Measurements from ENCODE around the gene VPS54. TPM values are rescaled to one million over a fixed set of nuclear protein-coding genes. Genes with fewer than 3 reads are reported as not detected.

Gene VPS54
- polyA plus RNA-seq, 1 donor (not counting 4 experiments of a cell fraction or from before 2014, with no cell fraction given) = 18.2 TPM

- no peaks in the 10 kb centered on the region for H4K20me1 ChIP-seq (ENCODE audit: control insufficient read depth, extremely low read depth, insufficient read depth, low read length)
- FAIRE-seq (no peak), DNase-seq (ENCODE audit: low read depth, low spot score) (no peak)
- no peak overlapping the region for H3K9ac ChIP-seq (ENCODE audit: control insufficient read depth, extremely low read depth, insufficient read depth, low read length)
- no peak overlapping the region for H2AFZ ChIP-seq (ENCODE audit: control insufficient read depth, low read length)
- H3K9me3 ChIP-seq (ENCODE audit: control insufficient read depth, low read depth, low read length) = no peaks in the 10 kb centered on the region
- no peaks in the 10 kb centered on the region for H3K9me1 ChIP-seq (ENCODE audit: control insufficient read depth, extremely low read depth, insufficient read depth, low read length)
- H3K27me3 ChIP-seq (ENCODE audit: control insufficient read depth, extremely low read depth, insufficient read depth, low read length) = no peaks in the 10 kb centered on the region
- TF ChIP-seq EZH2 (IDR thresholded peaks at IDR 0.05; ENCODE audit: low read length) (no peak), CTCF (optimal IDR thresholded peaks at IDR 0.05 in 1 of 3, IDR thresholded peaks at IDR 0.05 in 1 of 3, conservative IDR thresholded peaks at IDR 0.05 in 1 of 3; ENCODE audit: extremely low read depth in 1 of 3, insufficient read depth in 2 of 3, low read length in 3 of 3) (no peak)
- dilution Hi-C loops (cut with MboI; ENCODE audit: extremely low pct_ligation_motif_present, low sequenced_read_pairs) = no loop called here
- H3K27ac ChIP-seq (ENCODE audit: control insufficient read depth, insufficient read depth, low read length) = no peak overlapping the region
- H3K36me3 ChIP-seq (ENCODE audit: control insufficient read depth in 2 of 2, extremely low read depth in 1 of 2, insufficient read depth in 2 of 2, low read length in 2 of 2) = peaks cover under 1 to 2% of the 10 kb centered on the region in 2 experiments
- H3K4me1 ChIP-seq (ENCODE audit: control insufficient read depth, extremely low read depth, insufficient read depth, low read length) = peaks cover 6% of the 10 kb centered on the region
- no peak overlapping the region for H3K4me2 ChIP-seq (ENCODE audit: control insufficient read depth, extremely low read depth, insufficient read depth, low read depth, low read length)
- peaks cover 2% of the 10 kb centered on the region for H3K79me2 ChIP-seq (ENCODE audit: control insufficient read depth, insufficient read depth, low read length)
- no peak overlapping the region for H3K4me3 ChIP-seq (ENCODE audit: control insufficient read depth in 2 of 3, extremely low read depth in 1 of 3, insufficient read depth in 2 of 3, low read depth in 1 of 3, low read length in 3 of 3)
Observed at GRCh38 chr2:63984606-63985359, 34.4 kb downstream of the VPS54 start.

GRCh38 chr2:63983986-63984605 is 35.1 kb downstream of the VPS54 start:
- dilution Hi-C loops (cut with MboI; ENCODE audit: extremely low pct_ligation_motif_present, low sequenced_read_pairs) = no loop called here
- Histone ChIP-seq H3K36me3 (ENCODE audit: control insufficient read depth in 2 of 2, extremely low read depth in 1 of 2, insufficient read depth in 2 of 2, low read length in 2 of 2) (peaks cover 3 to 4% of the 10 kb centered on the region in 2 experiments), H3K9ac (ENCODE audit: control insufficient read depth, extremely low read depth, insufficient read depth, low read length) (no peak overlapping the region), H3K9me1 (ENCODE audit: control insufficient read depth, extremely low read depth, insufficient read depth, low read length) (no peaks in the 10 kb centered on the region), H3K4me3 (ENCODE audit: control insufficient read depth in 2 of 3, extremely low read depth in 1 of 3, insufficient read depth in 2 of 3, low read depth in 1 of 3, low read length in 3 of 3) (no peak overlapping the region), H4K20me1 (ENCODE audit: control insufficient read depth, extremely low read depth, insufficient read depth, low read length) (no peaks in the 10 kb centered on the region), H3K4me2 (ENCODE audit: control insufficient read depth, extremely low read depth, insufficient read depth, low read depth, low read length) (no peak overlapping the region), H3K9me3 (ENCODE audit: control insufficient read depth, low read depth, low read length) (no peaks in the 10 kb centered on the region), H3K4me1 (ENCODE audit: control insufficient read depth, extremely low read depth, insufficient read depth, low read length) (peaks cover 6% of the 10 kb centered on the region), H3K27me3 (ENCODE audit: control insufficient read depth, extremely low read depth, insufficient read depth, low read length) (no peaks in the 10 kb centered on the region), H3K27ac (ENCODE audit: control insufficient read depth, insufficient read depth, low read length) (no peak overlapping the region), H3K79me2 (ENCODE audit: control insufficient read depth, insufficient read depth, low read length) (no peaks in the 10 kb centered on the region), H2AFZ (ENCODE audit: control insufficient read depth, low read length) (no peak overlapping the region)
- DNase-seq (ENCODE audit: low read depth, low spot score) (no peak), FAIRE-seq (no peak)
- TF ChIP-seq EZH2 (IDR thresholded peaks at IDR 0.05; ENCODE audit: low read length) = no peak
- no peak for TF ChIP-seq CTCF (optimal IDR thresholded peaks at IDR 0.05 in 1 of 3, IDR thresholded peaks at IDR 0.05 in 1 of 3, conservative IDR thresholded peaks at IDR 0.05 in 1 of 3; ENCODE audit: extremely low read depth in 1 of 3, insufficient read depth in 2 of 3, low read length in 3 of 3)
